Activated gamma-delta T cell (primary cell): Measurements from ENCODE around the gene TNS4.

Experiments
- DNase-seq: peaks from one replicate; lab custom pipeline; 2025; lab: John Stamatoyannopoulos, UW

Gene TNS4

DNA sequence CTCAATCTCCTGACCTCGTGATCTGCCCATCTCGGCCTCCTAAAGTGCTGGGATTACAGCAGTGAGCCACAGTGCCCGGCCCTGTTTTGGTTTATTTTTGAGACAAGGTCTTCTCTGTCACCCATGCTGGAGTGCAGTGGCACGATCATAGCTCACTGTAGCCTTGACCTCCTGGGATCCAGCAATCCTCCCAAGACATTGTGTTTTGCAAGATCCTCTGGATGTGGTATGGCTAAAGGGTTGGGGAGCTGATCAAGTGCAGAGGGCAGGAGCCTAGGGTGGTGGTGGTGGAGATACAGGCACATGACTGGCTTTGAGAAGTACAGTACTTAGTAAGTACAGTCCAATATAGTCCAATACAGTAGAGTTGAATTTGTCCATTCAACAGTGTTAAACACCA is 16.6 kb upstream of the TNS4 start:
- no peak for DNase-seq

GRCh38 chr17:40517286-40517662 is 15.9 kb upstream of the TNS4 start:
- no peak for DNase-seq

DNA sequence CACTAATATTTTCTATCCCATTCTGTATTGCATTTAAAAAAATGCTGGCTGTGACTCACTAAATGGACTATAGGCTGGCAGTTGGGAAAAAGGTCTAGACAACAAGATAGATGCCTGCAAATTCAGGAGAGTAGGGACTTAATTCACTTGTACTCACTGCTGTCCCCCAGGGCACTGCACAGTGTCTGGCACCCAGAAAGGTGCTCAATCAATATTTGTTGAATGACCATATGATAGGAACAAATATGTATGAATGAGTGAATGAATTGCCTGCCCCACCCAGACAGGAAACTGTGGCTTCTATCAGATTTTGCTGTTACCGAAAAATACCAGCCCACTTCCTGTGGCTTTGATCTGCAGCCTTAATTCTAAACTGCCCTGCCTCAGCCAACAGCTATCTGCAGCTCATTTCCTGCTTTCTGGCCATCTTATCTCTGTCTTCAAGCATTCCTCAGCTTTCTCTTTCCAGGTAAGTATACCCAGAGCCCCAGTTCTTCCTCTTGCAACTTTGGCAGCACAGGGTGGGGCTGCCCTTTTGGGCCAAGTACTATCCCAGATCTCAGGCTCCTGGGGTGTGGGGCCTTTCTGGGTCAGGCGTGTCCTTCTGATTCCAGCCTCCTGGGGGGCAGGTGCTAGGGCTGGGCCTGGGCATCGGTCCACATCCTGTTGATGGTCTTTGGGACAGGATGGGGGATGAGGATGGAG is 15.3 kb upstream of the TNS4 start:
- DNase-seq, result no peak

DNA sequence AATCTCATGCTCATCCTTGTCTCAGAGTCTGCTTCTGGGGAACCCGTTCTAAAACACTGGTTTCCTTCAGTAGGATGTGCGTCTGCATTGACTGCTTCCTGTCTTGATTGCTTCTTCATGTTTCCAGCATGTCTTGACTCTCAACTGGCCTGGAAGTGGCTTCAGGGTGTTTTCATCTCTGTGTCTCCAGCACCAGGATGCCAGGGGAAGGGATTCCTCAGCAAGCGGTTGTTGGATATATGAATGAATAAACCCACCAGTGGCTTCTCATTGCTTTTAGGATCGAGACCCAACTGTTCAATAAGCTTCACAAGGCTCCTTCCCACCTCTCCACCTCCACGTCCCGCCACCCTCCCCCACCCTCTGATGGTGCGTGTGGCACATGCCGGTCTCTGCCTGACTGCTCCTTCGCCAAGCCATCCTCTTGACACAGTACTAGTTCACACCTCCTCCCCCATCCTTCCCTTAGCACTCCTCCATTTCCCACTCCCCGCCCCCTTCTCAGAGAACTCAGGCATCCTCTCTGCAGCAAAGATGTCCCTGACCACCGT is 14.1 kb upstream of the TNS4 start:
- DNase-seq, result peak; percentile 29

GRCh38 chr17:40515011-40515410 is 13.6 kb upstream of the TNS4 start:
- no peak for DNase-seq

DNA sequence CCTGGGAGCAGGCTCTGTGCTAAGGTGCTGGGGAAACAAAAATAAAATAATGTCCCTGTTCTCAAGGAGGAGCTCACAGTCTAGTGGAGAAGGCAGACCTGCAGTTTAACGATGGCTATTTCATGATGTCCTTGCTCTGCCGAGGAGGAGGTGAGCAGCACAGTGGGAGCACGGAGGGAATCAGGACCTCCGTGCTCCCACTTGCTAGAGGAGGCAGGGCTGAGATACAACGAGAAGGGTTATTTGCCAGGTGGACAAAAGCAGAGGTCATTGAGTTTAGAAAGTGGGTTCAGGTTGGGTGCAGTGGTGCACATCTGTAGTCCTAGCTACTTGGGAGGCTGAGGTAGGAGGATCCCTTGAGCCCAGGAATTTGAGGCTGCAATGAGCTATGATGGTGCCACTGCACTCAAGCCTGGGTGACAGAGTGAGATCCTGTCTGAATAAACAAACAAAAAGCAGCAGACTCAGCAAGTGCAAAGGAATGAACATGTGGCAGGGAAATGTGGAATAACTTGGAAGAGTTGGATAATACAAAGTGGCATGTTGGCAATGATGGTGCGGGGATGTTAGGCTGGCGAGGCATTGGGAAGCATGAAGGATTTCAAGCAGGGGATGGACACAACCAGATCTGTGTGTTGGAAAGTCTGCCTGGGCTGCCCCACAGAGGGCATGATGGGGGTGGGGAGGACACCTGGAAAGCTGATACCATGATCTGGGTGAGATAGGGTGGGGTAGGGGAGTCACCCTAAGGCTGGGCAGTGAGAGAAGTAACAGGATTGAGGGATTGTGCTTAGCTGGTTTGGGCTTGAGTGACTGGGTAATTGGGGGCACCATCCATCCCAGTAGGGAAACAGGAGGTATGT is 12.8 kb upstream of the TNS4 start:
- no peak for DNase-seq

GRCh38 chr17:40511667-40512220 is 10.3 kb upstream of the TNS4 start:
- DNase-seq, result no peak

- DNase-seq, result no peak
Measured at GRCh38 chr17:40511136-40511535, 9.7 kb upstream of the TNS4 start.

GRCh38 chr17:40510328-40510648 is 8.9 kb upstream of the TNS4 start:
- no peak for DNase-seq

- DNase-seq, result no peak
Measured at GRCh38 chr17:40509626-40510327, 8.4 kb upstream of the TNS4 start.

DNA sequence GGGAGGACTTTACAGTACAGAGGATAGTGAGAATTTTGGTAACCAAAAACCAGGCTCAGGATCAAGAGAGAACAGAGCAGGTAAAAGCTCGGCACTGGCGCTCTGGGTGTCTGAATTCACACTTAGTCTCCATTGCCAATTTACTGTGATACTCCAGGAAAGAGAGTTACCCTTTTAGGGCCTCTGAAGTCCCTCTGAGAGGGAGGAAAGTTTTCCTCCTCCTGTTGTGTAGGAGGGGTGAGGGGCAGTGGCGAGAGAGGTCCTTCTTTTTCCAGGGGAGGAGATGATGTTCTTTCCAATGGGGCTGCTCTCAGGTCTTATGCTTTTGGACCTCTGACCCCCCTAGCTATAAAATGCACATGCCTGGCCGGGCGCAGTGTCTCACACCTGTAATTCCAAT is 5.4 kb upstream of the TNS4 start:
- DNase-seq, result no peak

DNA sequence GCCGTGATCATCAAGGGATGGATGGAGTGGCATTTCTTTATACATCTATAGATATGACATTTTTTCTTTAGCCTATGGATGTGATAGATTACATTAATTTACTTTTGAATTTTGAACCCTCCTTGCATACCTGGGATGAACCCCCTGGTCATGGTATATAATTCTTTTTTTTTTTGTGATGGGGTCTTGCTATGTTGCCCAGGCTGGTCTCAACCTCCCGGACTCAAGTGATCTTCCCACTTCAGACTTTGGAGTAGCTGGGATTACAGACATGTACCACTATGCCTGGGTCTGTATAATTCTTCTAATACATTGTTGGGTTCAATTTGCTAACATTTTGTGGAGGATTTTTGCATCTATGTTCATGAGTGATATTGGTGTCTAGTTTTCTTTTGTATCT is 1.7 kb upstream of the TNS4 start:
- DNase-seq, result no peak

GRCh38 chr17:40502716-40503115 is 1.3 kb upstream of the TNS4 start:
- no peak for DNase-seq

- DNase-seq, result no peak
Measured at GRCh38 chr17:40500709-40501108, 714 bp downstream of the TNS4 start.

GRCh38 chr17:40500190-40500589 is 1.2 kb downstream of the TNS4 start:
- DNase-seq, result no peak

GRCh38 chr17:40499551-40500189 is 1.8 kb downstream of the TNS4 start:
- DNase-seq, result no peak

DNA sequence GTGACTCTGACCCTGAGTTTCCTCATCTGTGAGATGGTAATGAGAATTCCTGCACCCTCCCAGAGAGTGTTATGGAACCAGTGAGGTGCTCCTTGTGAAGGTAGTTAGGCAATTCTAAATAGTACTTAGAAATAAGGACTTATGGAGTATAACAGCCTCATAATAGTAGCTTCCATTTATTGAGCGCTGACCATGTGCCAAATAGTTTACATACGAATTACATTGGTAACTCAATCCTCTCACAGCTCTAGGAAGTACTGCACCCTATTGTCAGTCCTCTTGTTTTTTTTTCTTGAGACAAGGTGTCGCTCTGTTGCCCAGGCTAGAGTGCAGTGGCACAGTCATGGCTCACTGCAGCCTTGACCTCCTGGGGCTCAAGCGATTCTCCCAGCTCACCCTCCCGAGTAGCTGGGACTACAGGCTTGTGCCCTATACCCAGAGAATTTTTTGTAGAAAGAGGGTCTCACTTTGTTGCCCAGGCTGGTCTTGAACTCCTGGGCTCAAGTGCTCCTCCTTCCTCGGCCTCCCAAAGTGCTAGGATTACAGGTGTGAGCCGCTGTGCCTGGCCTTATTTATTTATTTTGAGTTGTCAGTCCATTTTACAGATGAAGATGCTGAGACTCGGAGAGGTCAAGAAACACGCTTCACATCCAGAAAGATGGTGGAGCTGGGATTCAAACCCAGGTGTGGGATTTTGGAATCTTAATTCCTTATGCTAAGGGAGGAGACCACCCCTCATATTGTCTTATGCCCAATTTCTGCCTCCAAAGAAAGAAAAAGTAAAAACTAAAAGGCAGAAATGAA is 2.9 kb downstream of the TNS4 start:
- DNase-seq, result no peak

GRCh38 chr17:40497695-40498094 is 3.7 kb downstream of the TNS4 start:
- no peak for DNase-seq

DNA sequence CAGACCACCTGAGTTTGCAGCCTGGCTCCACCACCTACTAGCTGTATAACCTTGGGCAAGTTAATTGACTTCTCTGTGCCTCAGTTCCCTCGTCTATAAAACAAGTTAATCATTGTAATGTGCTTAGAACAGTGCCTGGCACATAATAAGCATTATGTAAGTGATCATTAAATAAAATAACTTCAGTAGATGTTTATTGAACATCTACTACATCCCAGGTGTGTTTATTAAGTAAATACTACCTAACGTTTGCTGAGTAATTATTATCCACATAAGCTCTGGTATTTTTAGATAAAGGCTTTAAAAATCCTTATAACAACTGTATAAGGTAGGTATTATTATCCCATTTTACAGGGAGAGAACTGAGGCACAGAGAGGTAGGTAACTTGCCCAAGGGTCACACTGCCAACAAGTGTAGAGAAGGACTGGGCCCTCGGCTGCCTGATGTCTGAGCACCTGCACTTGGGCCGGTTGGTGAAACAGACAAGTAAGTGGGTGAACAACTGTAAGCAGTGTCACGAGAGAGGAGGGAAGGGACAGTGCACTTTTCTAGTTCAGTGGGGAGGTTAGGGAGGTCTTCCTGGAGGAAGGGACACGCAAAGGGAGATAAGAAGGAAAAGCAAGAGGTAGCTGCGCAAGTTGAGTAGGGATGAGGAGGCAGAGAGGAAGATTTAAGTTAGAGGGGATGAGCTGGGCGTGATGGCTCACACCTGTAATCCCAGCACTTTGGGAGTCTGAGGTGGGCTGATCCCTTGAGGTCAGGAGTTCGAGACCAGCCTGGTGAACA is 4.6 kb downstream of the TNS4 start:
- no peak for DNase-seq

DNA sequence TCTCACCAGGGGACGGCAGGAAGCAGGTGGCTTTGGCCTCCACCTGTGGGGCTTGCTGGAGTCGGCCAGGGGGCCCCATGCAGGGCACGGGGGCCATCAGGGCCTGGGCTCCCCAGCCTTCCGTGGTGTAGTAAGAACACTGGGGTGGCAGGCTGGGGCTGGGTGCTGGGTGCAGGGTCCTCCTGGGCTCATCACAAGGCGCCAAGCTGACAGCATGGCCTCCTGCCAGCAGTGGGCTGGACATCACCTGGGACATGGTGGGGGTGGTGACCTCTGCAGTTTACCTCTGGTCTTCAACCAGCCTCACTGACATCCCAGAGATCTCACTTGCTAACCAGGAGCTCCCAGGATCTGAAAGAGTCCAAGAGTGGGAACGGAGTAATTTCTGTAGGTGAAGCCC is 5.3 kb downstream of the TNS4 start:
- DNase-seq, result no peak
